H1 (cell line): ENCODE measurements around the gene GALNT17. TPM values are rescaled to one million over a fixed set of nuclear protein-coding genes. Genes with fewer than 3 reads are reported as not detected.

ENCODE experiments used
- CTCF ChIA-PET: fragments of 300-600 bp; sonication (Branson Sonifier 250); formaldehyde crosslinking; loops from one replicate; lab custom pipeline; 2021; ENCODE audit not compliant: partially characterized antibody; lab: Charles Lee
- POLR2A ChIA-PET: fragments of 300-600 bp; sonication (Branson Sonifier 250); formaldehyde crosslinking; loops from one replicate; lab custom pipeline; 2021; ENCODE audit warnings: inconsistent platforms; ENCODE audit not compliant: partially characterized antibody; lab: Charles Lee
- DNase-seq, 2 experiments: peaks; one replicate each; pipeline versions ENCODE4 v3.0.0 to v3.0.0-alpha.2; 2010 to 2022; ENCODE audit warnings: low spot score in 2 of 2, low read depth in 1 of 2, mixed read lengths in 1 of 2
- FAIRE-seq: peaks from 2 replicates; lab custom pipeline; 2011; peaks lifted over from hg19 to GRCh38; lab: Jason Lieb, UNC
- H2AFZ ChIP-seq: 2 replicates; pipeline ENCODE4 v1.8.1; 2012; ENCODE audit warnings: low read length, inconsistent platforms
- H2AK5ac ChIP-seq: 2 replicates; pipeline ENCODE4 v1.6.1; 2013; ENCODE audit warnings: low read depth, low read length
- H2BK120ac ChIP-seq: replicated peaks from 2 replicates; pipeline ENCODE3; 2013; ENCODE audit warnings: low read depth, low read length, inconsistent platforms
- H2BK12ac ChIP-seq: 2 replicates; pipeline ENCODE4 v1.6.1; 2013; ENCODE audit warnings: low read depth, low read length
- H2BK15ac ChIP-seq: 2 replicates; pipeline ENCODE4 v1.6.1; 2013; ENCODE audit warnings: low read length
- H2BK20ac ChIP-seq: 2 replicates; pipeline ENCODE4 v1.6.1; 2013; ENCODE audit warnings: low read length
- H2BK5ac ChIP-seq: 2 replicates; pipeline ENCODE4 v1.6.1; 2013; ENCODE audit warnings: low read depth, low read length
- H3K14ac ChIP-seq: 2 replicates; pipeline ENCODE4 v1.6.1; 2013; ENCODE audit warnings: inconsistent platforms; ENCODE audit not compliant: insufficient read length
- H3K18ac ChIP-seq: 2 replicates; pipeline ENCODE4 v1.6.1; 2013; ENCODE audit warnings: low read length; ENCODE audit errors: extremely low read depth
- H3K23ac ChIP-seq: 2 replicates; pipeline ENCODE4 v1.6.1; 2013; ENCODE audit warnings: inconsistent platforms; ENCODE audit not compliant: insufficient read length
- H3K23me2 ChIP-seq: 2 replicates; pipeline ENCODE4 v1.6.1; 2013; ENCODE audit warnings: low read depth, low read length
- H3K27ac ChIP-seq: 2 replicates; pipeline ENCODE4 v1.6.1; 2011; ENCODE audit warnings: low read depth, low read length, inconsistent platforms
- H3K27me3 ChIP-seq, 4 experiments: replicated peaks in 1 of 4; 1 replicate in 1 of 4; 2 replicates in 3 of 4; pipeline versions ENCODE4 v1.6.1 to v1.8.1; 2011 to 2013; ENCODE audit warnings: low read length in 3 of 4, mild to moderate bottlenecking in 3 of 4, inconsistent platforms in 2 of 4, mixed read lengths in 2 of 4, moderate library complexity in 1 of 4; ENCODE audit not compliant: control insufficient read depth in 3 of 4, insufficient read depth in 3 of 4; ENCODE audit errors: extremely low read depth in 1 of 4
- H3K36me3 ChIP-seq, 4 experiments: 2 replicates each; pipeline versions ENCODE4 v1.6.1 to v1.8.1; 2011 to 2013; ENCODE audit warnings: mild to moderate bottlenecking in 4 of 4, low read length in 3 of 4, moderate library complexity in 2 of 4, control low read depth in 1 of 4, inconsistent platforms in 1 of 4; ENCODE audit not compliant: insufficient read depth in 4 of 4, control insufficient read depth in 2 of 4
- H3K4ac ChIP-seq: replicated peaks from 2 replicates; pipeline ENCODE3; 2013; ENCODE audit warnings: low read length, low read depth, mixed read lengths, inconsistent platforms; ENCODE audit not compliant: insufficient read length
- H3K4me1 ChIP-seq, 4 experiments: replicated peaks in 1 of 4; 1 replicate in 1 of 4; 2 replicates in 3 of 4; pipeline versions ENCODE4 v1.6.1 to v1.8.1; 2011 to 2013; ENCODE audit warnings: low read length in 3 of 4, inconsistent platforms in 2 of 4, mixed read lengths in 1 of 4; ENCODE audit not compliant: insufficient read depth in 4 of 4, control insufficient read depth in 3 of 4
- H3K4me2 ChIP-seq, 2 experiments: 2 replicates each; pipeline versions ENCODE4 v1.6.1 to v1.8.1; 2011 to 2013; ENCODE audit warnings: low read depth in 2 of 2, low read length in 2 of 2, control low read depth in 1 of 2, inconsistent platforms in 1 of 2, mild to moderate bottlenecking in 1 of 2; ENCODE audit not compliant: insufficient read depth in 1 of 2
- H3K4me3 ChIP-seq, 4 experiments: fragments of 200-600, 300-600 bp in 1 of 4; sonication (generic), shearing (Covaris generic), sonication (Bioruptor Twin) in 1 of 4; 2 replicates each; pipeline versions ENCODE4 v1.5.1 to v1.8.1; 2011 to 2016; ENCODE audit warnings: low read length in 4 of 4, low read depth in 3 of 4, control low read depth in 2 of 4, inconsistent platforms in 2 of 4, mild to moderate bottlenecking in 2 of 4, mixed read lengths in 1 of 4, moderate library complexity in 1 of 4; ENCODE audit not compliant: insufficient read depth in 2 of 4; ENCODE audit errors: extremely low read depth in 1 of 4
- H3K56ac ChIP-seq: replicated peaks from 2 replicates; pipeline ENCODE3; 2013; ENCODE audit warnings: low read depth, mild to moderate bottlenecking, mixed read lengths, low read length, inconsistent platforms; ENCODE audit not compliant: insufficient read length
- H3K79me1 ChIP-seq: 2 replicates; pipeline ENCODE4 v1.6.1; 2013; ENCODE audit warnings: low read depth, low read length, control low read depth
- H3K79me2 ChIP-seq, 2 experiments: 2 replicates each; pipeline versions ENCODE4 v1.6.1 to v1.8.1; 2012 to 2013; ENCODE audit warnings: low read length in 2 of 2, mild to moderate bottlenecking in 2 of 2, inconsistent platforms in 1 of 2; ENCODE audit not compliant: insufficient read depth in 2 of 2, control insufficient read depth in 1 of 2
- H3K9ac ChIP-seq, 4 experiments: replicated peaks in 1 of 4; 1 replicate in 1 of 4; 2 replicates in 3 of 4; pipeline versions ENCODE4 v1.6.1 to v1.8.1; 2011 to 2013; ENCODE audit warnings: low read depth in 3 of 4, low read length in 3 of 4, control low read depth in 2 of 4, mild to moderate bottlenecking in 2 of 4, moderate library complexity in 2 of 4, inconsistent platforms in 1 of 4; ENCODE audit errors: extremely low read depth in 1 of 4
- H3K9me3 ChIP-seq, 2 experiments: 2 replicates each; pipeline versions ENCODE4 v1.6.1 to v1.8.1; 2012 to 2013; ENCODE audit warnings: mild to moderate bottlenecking in 2 of 2, moderate library complexity in 2 of 2, control low read depth in 1 of 2, inconsistent platforms in 1 of 2, low read depth in 1 of 2, low read length in 1 of 2, mixed read lengths in 1 of 2; ENCODE audit not compliant: insufficient read depth in 2 of 2
- H4K20me1 ChIP-seq, 2 experiments: replicated peaks in 1 of 2; 2 replicates each; pipeline versions ENCODE3 to v1.8.1; 2011 to 2013; ENCODE audit warnings: inconsistent platforms in 2 of 2, low read length in 2 of 2, mild to moderate bottlenecking in 1 of 2; ENCODE audit not compliant: insufficient read depth in 2 of 2, control insufficient read depth in 1 of 2
- H4K5ac ChIP-seq: 2 replicates; pipeline ENCODE4 v1.6.1; 2013; ENCODE audit warnings: low read length, low read depth, mixed read lengths, inconsistent platforms; ENCODE audit not compliant: insufficient read length
- H4K8ac ChIP-seq: 2 replicates; pipeline ENCODE4 v1.8.0; 2013; ENCODE audit warnings: mild to moderate bottlenecking, moderate library complexity, low read length, inconsistent platforms; ENCODE audit not compliant: insufficient read depth; ENCODE audit errors: extremely low read depth
- H4K91ac ChIP-seq: replicated peaks from 2 replicates; pipeline ENCODE3; 2013; ENCODE audit warnings: low read length, mixed read lengths, inconsistent platforms; ENCODE audit not compliant: insufficient read length
- ASH2L ChIP-seq: fragments of 200-600, 300-600 bp; sonication (generic); IDR thresholded peaks from one replicate; pipeline ENCODE4 v1.7.1; 2017; ENCODE audit warnings: low read length
- JUN ChIP-seq: IDR thresholded peaks from 2 replicates; pipeline ENCODE4 v1.6.1; 2011; ENCODE audit warnings: low read depth, mild to moderate bottlenecking, improper control_type of control experiment, low read length
- MAFK ChIP-seq: IDR thresholded peaks from 2 replicates; pipeline ENCODE4 v1.6.1; 2012; ENCODE audit warnings: low read depth, mild to moderate bottlenecking, improper control_type of control experiment, low read length
- WGBS, 2 experiments: shearing (Covaris generic) in 1 of 2; methylation state at CpG; one replicate each; pipeline versions ENCODE4 v1.1.6 to v1.1.7; 2013 to 2015; ENCODE audit warnings: low lambda C conversion rate in 2 of 2, mixed read lengths in 2 of 2, inconsistent platforms in 1 of 2, low coverage in 1 of 2, missing lambda C conversion rate in 1 of 2; ENCODE audit not compliant: insufficient replicate concordance in 2 of 2, insufficient coverage in 1 of 2, insufficient read length in 1 of 2; ENCODE audit errors: extremely low coverage in 1 of 2, missing lambda C conversion rate in 1 of 2; 5-methylcytosine and 5-hydroxymethylcytosine counted together
- polyA plus RNA-seq, 7 experiments: library from polyadenylated mRNA; depleted of rRNA in 3 of 7; stranded (reverse) in 5 of 7; unstranded in 2 of 7; fragments of >200 nt in 5 of 7; fragments of 200-250 nt in 2 of 7; gene quantifications; 1 replicate in 5 of 7; 2 replicates in 1 of 7; 4 replicates in 1 of 7; pipeline versions ENCODE4 v1.2.1 to v1.2.3, GENCODE V29; 2011 to 2013; ENCODE audit warnings: missing spikeins in 2 of 7, mixed read lengths in 2 of 7
- total RNA-seq: library from RNA; stranded (reverse); fragmentation: NEBNext Ultra II Directional; extraction: Animal tissue kit (Norgen Biotek cat#: 25700); gene quantifications from 2 replicates; pipeline ENCODE4 v1.2.1, GENCODE V29; 2021

Gene GALNT17
- total and polyA plus RNA-seq, 2 of the 8 experiments (the other 6 are each of a cell fraction or from before 2014, with no cell fraction given) = 37.7 to 47.0 TPM

DNA sequence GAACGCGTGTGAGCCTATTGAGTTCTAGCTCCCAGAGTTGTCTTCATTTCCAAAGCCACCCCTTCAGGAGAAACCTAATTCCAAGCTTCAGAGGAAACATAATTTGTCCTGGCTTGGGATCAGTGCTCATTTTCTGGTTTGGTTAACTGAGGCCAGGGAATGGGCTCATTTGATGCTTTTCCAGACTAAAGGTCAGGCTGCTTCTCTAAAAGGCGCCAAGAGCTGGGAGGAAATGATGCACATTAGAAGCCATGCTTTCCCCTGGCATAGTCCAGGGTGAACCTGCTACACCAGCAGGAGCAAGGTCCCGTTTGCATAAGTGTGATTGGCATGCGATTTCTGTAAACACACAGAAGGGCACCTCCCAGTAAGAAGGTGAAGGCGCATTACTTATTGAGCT, 435.0 kb downstream of the GALNT17 start:
- no peak overlapping the region for H4K5ac ChIP-seq
- H2AFZ ChIP-seq = no peak overlapping the region
- no peak overlapping the region for H2AK5ac ChIP-seq
- no peak overlapping the region for H3K27ac ChIP-seq
- no peaks in the 10 kb centered on the region; a peak in 1 of 8 replicates for H3K36me3 ChIP-seq
- no peaks in the 10 kb centered on the region for H3K27me3 ChIP-seq
- no peak overlapping the region for H2BK120ac ChIP-seq
- TF ChIP-seq MAFK (no peak), JUN (no peak), ASH2L (no peak)
- TF ChIP-seq, all 59 proteins: peak for 0
- no peak overlapping the region for H4K91ac ChIP-seq
- H3K9ac ChIP-seq = no peak overlapping the region
- DNase-seq (no peak), FAIRE-seq (no peak)
- H3K9me3 ChIP-seq = no peaks in the 10 kb centered on the region
- no peak overlapping the region for H3K23ac ChIP-seq
- no peak overlapping the region for H3K14ac ChIP-seq
- no peak overlapping the region for H2BK5ac ChIP-seq
- POLR2A ChIA-PET = no interaction called here
- no peaks in the 10 kb centered on the region for H3K79me1 ChIP-seq
- H3K4me2 ChIP-seq = no peak overlapping the region
- CTCF ChIA-PET = interaction anchor here (0.6 to 1.0 kb wide), 2 partner anchors 11 to 313 kb away, joined by 3 read pairs; no protein-coding TSS in a partner anchor
- 88% methylated on average over 6 of the region's 6 CpGs; no CpG with 5 or more reads in 1 of the 2 experiments for WGBS, 2 experiments
- H3K18ac ChIP-seq = no peak overlapping the region
- no peak overlapping the region for H3K4ac ChIP-seq
- H3K4me1 ChIP-seq = peaks cover 0 to 1% (median 0%) of the 10 kb centered on the region in 4 experiments; a peak in 1 of 7 replicates
- H4K8ac ChIP-seq = no peak overlapping the region
- no peak overlapping the region for H3K56ac ChIP-seq
- no peak overlapping the region for H2BK15ac ChIP-seq
- H4K20me1 ChIP-seq = no peaks in the 10 kb centered on the region
- H2BK20ac ChIP-seq = no peak overlapping the region
- H3K23me2 ChIP-seq = no peaks in the 10 kb centered on the region
- no peak overlapping the region for H2BK12ac ChIP-seq
- H3K79me2 ChIP-seq = no peaks in the 10 kb centered on the region
- no peak overlapping the region for H3K4me3 ChIP-seq
